Osteocyte (in vitro differentiated cells): ENCODE measurements around the gene PTPRN2. TPM values are rescaled to one million over a fixed set of nuclear protein-coding genes. Genes with fewer than 3 reads are reported as not detected.
"Not testable (repeated sequence)": the region's sequence is repeated elsewhere in the genome, so short reads cannot be mapped to it uniquely, and the experiment has no call there.

Experiments used
- DNase-seq: peaks from one replicate; pipeline ENCODE4 v3.0.0; 2021; ENCODE audit warnings: mixed read lengths; ENCODE audit not compliant: unreplicated experiment; ENCODE audit errors: extremely low spot score
- H3K27ac Mint-ChIP-seq: one replicate; pipeline ENCODE4 v1.8.0; 2021; ENCODE audit warnings: mild to moderate bottlenecking, mixed read lengths; ENCODE audit not compliant: unreplicated experiment
- H3K27me3 Mint-ChIP-seq: one replicate; pipeline ENCODE4 v1.8.0; 2021; ENCODE audit warnings: mixed read lengths; ENCODE audit not compliant: unreplicated experiment
- H3K36me3 Mint-ChIP-seq: one replicate; pipeline ENCODE4 v1.8.0; 2021; ENCODE audit warnings: mixed read lengths; ENCODE audit not compliant: unreplicated experiment
- H3K4me1 Mint-ChIP-seq: one replicate; pipeline ENCODE4 v1.8.0; 2021; ENCODE audit warnings: mixed read lengths; ENCODE audit not compliant: unreplicated experiment
- H3K4me3 Mint-ChIP-seq: one replicate; pipeline ENCODE4 v1.8.0; 2021; ENCODE audit warnings: mild to moderate bottlenecking, moderate library complexity, mixed read lengths; ENCODE audit not compliant: unreplicated experiment
- H3K9me3 Mint-ChIP-seq: one replicate; pipeline ENCODE4 v1.8.0; 2021; ENCODE audit warnings: mixed read lengths; ENCODE audit not compliant: unreplicated experiment
- CTCF ChIP-seq: fragments of 200-600 bp; sonication (generic); IDR thresholded peaks from 2 replicates; pipeline ENCODE4 v1.5.0; 2021; ENCODE audit warnings: antibody characterized with exemption, mild to moderate bottlenecking, moderate library complexity
- total RNA-seq: library from RNA; stranded (reverse); gene quantifications from 2 replicates; pipeline ENCODE4 v1.2.1, GENCODE V29; 2021

Gene PTPRN2
- total RNA-seq, 1 donor from 2014 or later, result 0.59 TPM

DNA sequence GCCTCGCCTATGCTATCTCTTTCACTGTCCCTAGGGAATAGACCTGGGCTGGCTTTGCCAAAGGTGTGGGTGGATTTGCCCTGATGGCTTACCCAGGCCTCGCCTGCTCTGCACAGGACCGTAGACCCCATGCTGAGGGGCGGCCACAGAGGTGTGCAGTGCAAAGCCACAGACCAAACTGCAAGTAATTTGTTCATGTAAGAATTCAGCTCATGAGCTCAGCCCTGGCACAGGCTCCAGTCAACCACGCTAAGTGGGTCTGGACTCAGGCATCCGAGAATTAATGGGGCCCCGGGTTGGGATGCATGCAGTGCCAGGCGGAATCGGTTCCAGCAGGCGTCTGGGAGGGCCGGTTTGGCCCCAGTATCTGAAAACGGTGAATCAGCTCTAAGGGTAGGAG, 805.6 kb downstream of the PTPRN2 start:
- DNase-seq, result no peak
- no peak for TF ChIP-seq CTCF
- H3K9me3 Mint-ChIP-seq, result peaks cover 9% of the 10 kb centered on the region

DNA sequence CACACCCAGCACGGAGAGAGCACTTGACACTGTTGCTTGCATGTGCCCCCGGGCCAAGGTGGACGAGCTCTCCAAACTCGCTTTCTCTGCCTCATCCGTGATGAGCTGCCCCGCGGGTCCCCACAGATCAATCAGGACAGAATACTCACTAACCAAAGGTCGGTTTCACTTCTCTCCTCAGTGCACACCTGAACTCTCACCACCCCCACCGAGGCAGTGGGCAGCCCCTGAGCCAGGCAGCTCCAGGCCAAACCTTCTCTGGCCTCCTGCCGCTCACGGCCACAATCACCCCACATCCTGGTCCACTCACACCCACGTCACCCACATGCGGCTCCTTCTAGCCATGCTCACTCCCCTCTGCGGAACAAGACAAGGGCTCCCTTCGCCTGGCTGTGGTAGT, 806.9 kb downstream of the PTPRN2 start:
- no peaks in the 10 kb centered on the region for H3K36me3 Mint-ChIP-seq
- no peak for DNase-seq
- H3K4me1 Mint-ChIP-seq, result no peaks in the 10 kb centered on the region
- TF ChIP-seq CTCF, result no peak
- peaks cover 9% of the 10 kb centered on the region for H3K9me3 Mint-ChIP-seq
- H3K27ac Mint-ChIP-seq, result no peak overlapping the region
- H3K4me3 Mint-ChIP-seq, result no peak overlapping the region
- H3K27me3 Mint-ChIP-seq, result no peaks in the 10 kb centered on the region

More for the DNA sequence above, 805.6 kb downstream of the PTPRN2 start:
- no peaks in the 10 kb centered on the region for H3K4me1 Mint-ChIP-seq
- H3K36me3 Mint-ChIP-seq, result no peaks in the 10 kb centered on the region
- H3K27ac Mint-ChIP-seq, result no peak overlapping the region
- H3K4me3 Mint-ChIP-seq, result no peak overlapping the region
- H3K27me3 Mint-ChIP-seq, result no peaks in the 10 kb centered on the region

- DNase-seq, result no peak
- no peaks in the 10 kb centered on the region for H3K36me3 Mint-ChIP-seq
- no peak overlapping the region for H3K27ac Mint-ChIP-seq
- H3K4me3 Mint-ChIP-seq, result no peak overlapping the region
- no peak for TF ChIP-seq CTCF
- peaks cover 9% of the 10 kb centered on the region for H3K9me3 Mint-ChIP-seq
- H3K27me3 Mint-ChIP-seq, result no peaks in the 10 kb centered on the region
- no peaks in the 10 kb centered on the region for H3K4me1 Mint-ChIP-seq
These were observed 807.3 kb downstream of the PTPRN2 start for GRCh38 chr7:157780312-157780711.

DNA sequence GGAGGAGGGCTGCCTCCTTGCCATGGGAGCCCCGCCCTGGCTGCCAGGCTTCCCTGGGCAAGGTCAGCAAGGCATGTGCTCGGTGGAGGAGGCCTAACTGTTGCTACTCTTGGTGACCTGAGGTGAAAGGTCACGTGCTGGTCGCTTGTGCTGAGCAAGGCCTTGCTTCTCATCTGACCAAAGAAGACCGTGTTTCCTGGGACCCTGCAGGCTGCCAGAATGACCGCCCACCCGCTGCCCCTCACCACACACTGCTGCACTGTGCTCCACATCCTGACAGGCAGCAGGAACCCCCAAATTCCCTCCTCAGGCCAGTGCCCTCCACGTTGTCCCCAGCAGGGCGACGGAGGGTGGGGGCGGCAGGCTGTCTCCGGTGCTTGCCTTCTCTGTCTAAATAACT, 808.4 kb downstream of the PTPRN2 start:
- H3K27me3 Mint-ChIP-seq, result no peaks in the 10 kb centered on the region
- no peaks in the 10 kb centered on the region for H3K4me1 Mint-ChIP-seq
- no peak for TF ChIP-seq CTCF
- no peaks in the 10 kb centered on the region for H3K36me3 Mint-ChIP-seq
- peaks cover 9% of the 10 kb centered on the region for H3K9me3 Mint-ChIP-seq
- H3K4me3 Mint-ChIP-seq, result no peak overlapping the region
- H3K27ac Mint-ChIP-seq, result no peak overlapping the region
- DNase-seq, result no peak

- H3K27ac Mint-ChIP-seq, H3K4me1 Mint-ChIP-seq, H3K4me3 Mint-ChIP-seq, H3K27me3 Mint-ChIP-seq, DNase-seq, H3K36me3 Mint-ChIP-seq: not testable (repeated sequence)
- H3K9me3 Mint-ChIP-seq, result peaks cover 13% of the 10 kb centered on the region
These were observed 810.3 kb downstream of the PTPRN2 start for GRCh38 chr7:157777194-157777762.
